ENCODE measurements around the gene C10orf62.

The C10orf62 gene

DNA sequence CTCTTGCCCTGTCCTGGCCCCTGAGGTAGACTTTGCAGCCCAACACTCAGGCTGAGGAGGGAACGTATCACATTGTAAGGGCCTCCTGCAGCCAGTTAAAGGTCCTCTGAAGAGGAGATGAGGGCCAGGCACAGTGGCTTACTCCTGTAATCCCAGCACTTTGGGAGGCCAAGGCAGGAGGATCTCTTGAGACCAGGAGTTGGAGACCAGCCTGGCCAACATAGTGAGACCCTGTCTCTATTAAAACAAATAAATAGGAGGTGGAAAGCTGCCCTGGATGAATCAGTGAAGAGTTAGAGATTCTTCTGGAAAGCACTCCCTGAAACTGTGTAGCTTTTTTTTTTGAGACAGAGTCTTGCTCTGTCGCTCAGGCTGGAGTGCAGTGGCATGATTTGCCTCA lies 2.3 kb upstream of the C10orf62 start:
- DNase-seq = no peak

DNA sequence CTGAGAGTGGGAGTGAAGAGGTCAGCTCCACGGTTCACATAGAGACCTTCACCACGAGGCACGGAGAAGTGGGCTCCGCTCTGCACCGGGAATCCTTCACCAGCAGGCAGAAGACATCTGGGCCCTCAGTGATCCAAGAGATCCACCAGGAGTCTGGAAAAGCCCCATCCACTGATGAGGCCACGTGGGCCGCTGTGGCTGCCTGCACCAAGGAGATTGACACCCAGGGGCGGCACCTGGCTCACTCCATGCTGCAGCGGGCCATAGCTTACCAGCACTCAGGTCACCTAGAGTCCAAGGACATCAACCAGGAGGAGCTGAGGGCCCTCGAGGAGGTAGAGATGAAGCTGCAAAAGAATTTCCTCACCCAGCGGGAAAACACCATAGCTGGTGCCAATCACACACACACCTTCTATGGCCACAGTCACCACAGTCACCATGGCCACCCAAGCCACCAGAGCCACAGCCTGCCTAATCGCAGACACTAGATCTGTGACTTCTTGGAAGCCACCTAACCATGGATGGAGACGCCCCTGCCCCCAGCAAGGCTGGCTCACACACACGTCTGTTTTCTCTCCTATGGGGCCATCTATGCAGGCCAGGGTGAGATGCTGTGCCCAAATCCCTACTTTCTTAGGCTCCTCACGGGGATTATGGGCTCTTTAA lies 694 bp downstream of the C10orf62 start:
- DNase-seq = no peak

- no peak for DNase-seq
These were observed 1.4 kb downstream of the C10orf62 start for GRCh38 chr10:97590748-97591495.

DNA sequence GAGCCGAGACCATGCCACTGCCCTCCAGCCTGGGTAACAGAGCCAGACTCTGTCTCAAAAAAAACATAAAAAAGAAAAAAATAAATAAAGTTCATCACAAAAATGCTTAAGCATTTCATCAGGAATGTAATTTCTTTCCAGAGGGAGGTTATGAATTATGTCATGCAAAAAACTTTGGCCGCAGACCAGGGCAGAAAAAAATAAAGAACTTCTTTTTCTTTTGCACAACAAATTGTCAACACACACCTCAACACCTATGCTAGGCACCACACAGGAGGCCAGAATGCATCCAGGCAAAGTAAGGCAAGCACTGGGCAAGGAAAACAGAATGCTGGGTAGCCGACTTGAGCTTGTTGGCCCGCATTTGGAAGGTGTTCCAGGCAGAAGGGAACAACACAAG lies 3.9 kb downstream of the C10orf62 start:
- DNase-seq = no peak

GRCh38 chr10:97596101-97597082 lies 6.9 kb downstream of the C10orf62 start:
- DNase-seq = no peak

DNA sequence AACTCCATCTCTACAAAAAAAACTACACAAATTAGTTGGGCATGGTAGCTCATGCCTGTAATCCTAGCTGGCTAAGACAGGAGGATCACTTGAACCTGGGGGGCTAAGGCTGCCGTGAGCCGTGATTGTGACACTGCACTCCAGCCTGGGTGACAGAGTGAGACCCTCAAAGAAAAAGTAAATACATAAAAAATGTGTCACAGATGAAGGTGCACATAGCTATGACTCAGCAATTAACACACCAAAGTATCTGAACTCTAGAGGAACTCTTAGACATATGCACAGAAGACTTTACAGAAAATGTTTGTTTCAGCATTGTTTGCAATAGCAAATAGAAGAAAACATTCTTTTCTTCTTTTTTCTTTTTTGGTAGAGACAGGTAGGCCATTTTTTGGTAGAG lies 8.3 kb downstream of the C10orf62 start:
- no peak for DNase-seq

GRCh38 chr10:97598407-97599271 lies 9.1 kb downstream of the C10orf62 start:
- no peak for DNase-seq

GRCh38 chr10:97599272-97599619 lies 9.7 kb downstream of the C10orf62 start:
- DNase-seq = no peak

DNA sequence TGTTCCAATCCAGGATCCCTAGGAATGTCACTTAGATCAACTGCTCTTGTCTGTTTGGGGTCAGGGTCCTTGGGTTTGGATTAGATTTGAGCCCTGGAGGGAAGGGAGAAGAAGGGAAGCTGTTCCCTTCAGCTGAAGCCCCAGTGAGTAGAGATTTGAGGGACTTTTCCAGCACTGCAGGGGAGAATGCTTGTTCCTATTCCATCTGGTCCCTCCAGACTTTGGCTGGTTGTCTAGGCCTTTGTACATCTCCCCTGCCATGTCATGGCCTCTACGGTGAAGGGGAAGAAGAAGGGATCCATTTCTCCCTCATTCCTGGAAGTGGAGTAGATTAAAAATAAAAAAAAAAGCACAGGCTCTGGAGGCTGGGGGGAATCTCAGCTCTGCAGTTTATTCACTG lies 11.1 kb downstream of the C10orf62 start:
- no peak for DNase-seq

DNA sequence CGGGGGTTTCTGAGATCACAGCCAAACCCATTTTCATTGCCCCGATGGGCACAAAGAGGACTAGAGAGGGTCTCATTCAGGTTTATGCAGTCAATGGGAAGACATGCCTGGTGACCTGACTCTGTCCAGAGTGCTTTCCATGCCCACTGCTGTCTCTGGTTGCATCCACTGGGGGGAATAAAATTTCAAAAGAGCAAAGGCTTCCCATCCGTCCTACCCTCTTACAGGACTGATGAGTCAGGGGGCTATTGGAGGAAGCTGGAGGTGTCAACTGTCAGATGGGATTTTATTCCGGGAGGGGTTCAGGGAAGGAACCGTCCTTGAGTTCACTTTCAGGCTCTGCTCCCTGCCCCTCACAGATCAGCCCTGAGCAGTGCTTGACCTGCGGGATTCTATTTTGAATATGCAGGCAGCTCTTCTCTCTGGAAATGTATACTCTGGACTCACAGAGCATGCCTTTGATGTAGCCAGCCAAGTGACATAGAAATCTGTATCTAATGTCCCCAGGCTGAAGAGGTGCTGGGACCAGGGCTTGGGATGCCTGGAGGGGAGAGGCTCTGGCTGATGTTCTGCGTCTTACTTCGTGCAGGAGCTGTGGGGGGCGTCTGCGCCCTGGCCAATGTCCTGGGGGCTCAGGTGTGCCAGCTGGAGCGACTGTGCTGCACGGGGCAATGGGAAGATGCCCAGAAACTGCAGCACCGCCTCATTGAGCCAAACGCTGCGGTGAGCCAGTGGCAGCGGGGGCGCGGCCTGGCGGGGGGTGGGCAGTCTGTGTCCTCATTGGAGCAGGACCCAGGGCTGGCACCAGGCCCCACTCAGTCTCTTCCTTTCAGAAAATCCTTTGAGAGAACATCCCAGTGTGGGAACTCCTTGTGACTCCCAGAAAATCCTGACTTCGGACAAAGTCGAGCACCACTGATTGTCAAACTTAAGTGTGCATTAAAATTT lies 12.0 kb downstream of the C10orf62 start:
- DNase-seq = no peak

DNA sequence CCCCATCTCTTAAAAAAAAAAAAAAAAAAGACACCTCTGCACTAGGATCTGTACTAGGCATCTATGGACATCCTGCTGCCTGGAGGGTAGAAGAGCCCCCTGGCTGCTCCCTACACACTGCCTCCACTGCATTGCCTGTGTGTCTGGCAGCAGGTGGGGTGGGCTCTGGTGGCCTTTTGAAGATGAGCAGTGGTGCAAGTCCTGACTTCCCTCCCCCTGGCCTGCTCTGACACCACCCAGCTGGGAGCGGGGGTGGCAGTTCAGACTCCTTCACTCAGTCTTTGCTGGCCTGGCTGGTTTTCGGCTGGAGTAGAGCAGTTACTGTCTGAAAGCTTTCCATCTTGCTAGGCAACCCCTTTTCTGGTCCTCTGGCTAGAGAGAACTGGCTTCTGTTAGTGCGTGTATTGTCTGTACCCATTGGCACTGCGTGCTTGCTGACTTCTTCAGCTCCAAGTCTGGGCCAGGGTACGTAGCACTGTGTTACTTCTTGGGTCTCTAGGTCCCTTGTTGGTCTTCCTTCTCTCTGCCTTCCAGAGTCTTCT lies 17.6 kb downstream of the C10orf62 start:
- no peak for DNase-seq

DNA sequence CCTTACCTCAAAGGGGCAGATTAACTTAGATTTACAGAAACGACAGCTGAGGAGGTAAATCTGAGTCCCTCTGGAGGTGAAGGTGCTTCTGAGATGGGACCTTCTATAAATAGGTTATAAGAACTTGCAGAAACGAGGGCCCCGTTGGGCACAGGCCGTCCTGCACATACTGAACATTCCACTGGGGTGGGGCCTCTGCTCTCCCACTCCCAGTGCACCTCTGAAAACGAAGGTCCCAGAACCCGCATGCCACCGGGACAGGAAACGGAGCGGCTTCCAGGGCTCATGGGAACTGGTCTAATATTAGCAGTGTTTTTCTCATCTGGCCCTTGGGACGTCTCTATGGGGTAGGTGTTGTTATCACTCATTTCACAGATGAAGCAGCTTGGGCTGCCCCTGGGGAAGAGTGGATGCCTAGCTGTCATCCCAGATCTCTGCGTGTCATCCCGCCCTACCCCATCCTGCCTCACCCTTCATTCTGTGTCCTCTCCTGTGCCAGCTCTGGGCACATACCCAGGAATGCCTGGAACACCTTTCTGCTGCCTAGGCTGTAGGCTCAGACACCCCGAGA lies 19.6 kb downstream of the C10orf62 start:
- no peak for DNase-seq

- no peak for DNase-seq
These were observed 22.0 kb downstream of the C10orf62 start for GRCh38 chr10:97611473-97611872.

DNA sequence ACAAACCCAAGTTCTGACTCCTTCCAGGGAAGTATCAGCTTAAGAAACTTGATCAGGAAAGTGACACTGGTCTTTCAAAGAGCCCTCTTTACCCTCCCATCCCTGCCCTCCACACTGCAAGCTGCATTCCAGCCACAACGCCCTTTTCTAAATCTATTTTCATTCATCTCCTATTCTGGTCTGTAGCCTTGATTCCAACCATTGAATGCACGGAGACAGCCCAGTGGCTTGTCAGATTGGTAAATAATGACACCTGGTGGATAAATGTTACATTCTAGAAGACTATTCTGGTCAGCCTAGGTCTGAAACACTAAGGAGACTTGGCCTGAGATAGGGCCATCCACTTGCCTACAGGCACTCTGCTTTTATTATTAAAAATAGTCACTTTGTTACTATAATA lies 22.9 kb downstream of the C10orf62 start:
- no peak for DNase-seq

DNA sequence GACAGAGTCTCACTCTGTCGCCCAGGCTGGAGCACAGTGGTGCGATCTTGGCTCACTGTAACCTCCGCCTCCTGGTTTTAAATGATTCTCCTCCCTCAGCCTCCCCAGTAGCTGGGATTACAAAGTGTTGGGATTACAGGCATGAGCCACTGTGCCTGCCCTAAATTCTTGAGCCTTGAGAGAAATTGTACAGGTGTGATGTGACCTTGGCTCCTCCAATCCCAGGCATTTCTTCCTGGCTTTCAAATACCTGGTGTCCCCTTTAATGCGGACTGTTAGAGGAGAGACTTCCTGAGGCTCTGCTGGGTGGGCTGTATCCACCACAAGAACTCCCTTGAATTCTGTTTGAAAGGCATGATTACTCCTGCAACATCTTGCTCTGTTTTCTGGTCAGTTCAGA lies 28.8 kb downstream of the C10orf62 start:
- DNase-seq = no peak

DNA sequence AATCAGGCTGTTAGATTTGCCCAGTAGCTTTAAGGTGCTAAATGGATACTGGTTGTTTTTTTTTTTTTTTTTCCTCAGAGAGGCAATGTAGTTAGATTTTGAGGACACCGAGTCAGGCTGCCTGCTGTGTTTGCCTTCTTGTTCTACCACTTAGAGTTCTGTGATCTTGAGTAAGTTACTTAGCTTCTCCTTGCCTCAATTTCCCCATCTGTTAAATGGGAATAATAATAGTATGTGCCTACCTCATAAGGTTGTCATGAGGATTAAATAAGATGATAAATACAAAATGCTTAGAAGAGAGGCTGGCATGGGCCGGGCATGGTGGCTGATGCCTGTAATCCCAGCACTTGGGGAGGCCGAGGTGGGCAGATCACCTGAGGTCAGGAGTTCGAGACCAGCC lies 29.2 kb downstream of the C10orf62 start:
- DNase-seq = no peak

- DNase-seq = no peak
These were observed 33.8 kb downstream of the C10orf62 start for GRCh38 chr10:97623277-97623676.

- DNase-seq = no peak
These were observed 38.2 kb downstream of the C10orf62 start for GRCh38 chr10:97627731-97628130.

- DNase-seq = no peak
These were observed 38.7 kb downstream of the C10orf62 start for GRCh38 chr10:97628228-97628627.

DNA sequence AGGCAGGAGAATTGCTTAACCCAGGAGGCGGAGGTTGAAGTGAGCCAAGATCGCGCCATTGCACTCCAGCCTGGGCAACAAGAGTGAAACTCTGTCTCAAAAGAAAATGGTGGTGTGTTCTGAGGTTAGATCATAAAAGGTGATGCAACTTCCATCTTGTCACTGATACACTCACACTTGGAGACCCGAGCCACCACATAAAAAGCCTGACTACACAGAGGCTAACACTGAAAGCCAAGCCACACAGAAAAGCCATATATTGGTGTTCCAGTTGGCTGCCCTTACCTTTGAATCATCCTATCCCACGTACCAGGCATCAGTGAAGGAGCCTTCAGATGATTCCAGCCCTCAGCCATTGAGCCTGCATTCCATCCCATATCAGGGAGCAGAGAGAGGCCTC lies 39.8 kb downstream of the C10orf62 start:
- no peak for DNase-seq

DNA sequence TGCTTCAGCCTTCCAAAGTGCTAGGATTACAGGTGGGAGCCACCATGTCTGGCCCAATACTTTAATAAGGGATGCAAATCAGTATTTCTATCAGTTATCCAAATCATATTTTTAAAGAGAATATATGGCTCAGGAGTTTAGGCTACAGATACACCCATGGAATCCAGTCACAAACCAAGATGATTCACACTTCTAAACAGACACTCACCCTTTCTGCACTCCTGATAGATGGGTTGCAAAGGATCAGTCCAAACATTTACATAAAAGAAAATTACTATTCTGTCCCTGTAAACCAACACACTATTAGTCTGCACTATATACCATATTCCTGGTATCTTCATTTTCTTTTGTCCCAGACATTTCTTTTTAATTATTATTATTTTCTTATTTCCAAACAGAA lies 41.6 kb downstream of the C10orf62 start:
- no peak for DNase-seq

Measured in KG1 (cell line).